HG03442 (cell line): Measurements from ENCODE around the gene MXD3.
"Not testable (repeated sequence)": the region's sequence is repeated elsewhere in the genome, so short reads cannot be mapped to it uniquely, and the experiment has no call there.

Source experiments
- ATAC-seq: cut with Tn5 transposase; IDR thresholded peaks from one replicate; pipeline ENCODE4 v1.9.1; 2021; ENCODE audit warnings: mild to moderate bottlenecking, moderate library complexity; ENCODE audit not compliant: unreplicated experiment

The MXD3 gene

DNA sequence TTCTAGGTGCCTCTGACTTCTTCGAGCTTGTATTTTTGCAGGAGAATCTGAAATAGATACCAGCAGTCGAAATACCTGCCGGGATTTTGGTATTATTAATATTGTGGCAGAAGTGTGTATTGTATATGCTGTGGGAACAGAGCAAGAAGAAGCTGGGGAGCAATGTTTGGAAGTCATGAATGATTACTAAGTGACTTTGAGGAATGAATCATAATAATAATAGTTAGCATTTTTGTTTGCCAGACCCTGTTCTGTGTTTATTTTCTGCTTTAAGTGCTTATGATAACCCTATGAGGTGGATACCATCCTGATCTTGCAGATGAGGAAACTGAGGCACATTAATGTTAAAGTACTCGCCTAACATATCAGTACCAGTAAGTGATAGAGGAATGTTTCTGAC is 40.6 kb downstream of the MXD3 start:
- no peak for ATAC-seq

DNA sequence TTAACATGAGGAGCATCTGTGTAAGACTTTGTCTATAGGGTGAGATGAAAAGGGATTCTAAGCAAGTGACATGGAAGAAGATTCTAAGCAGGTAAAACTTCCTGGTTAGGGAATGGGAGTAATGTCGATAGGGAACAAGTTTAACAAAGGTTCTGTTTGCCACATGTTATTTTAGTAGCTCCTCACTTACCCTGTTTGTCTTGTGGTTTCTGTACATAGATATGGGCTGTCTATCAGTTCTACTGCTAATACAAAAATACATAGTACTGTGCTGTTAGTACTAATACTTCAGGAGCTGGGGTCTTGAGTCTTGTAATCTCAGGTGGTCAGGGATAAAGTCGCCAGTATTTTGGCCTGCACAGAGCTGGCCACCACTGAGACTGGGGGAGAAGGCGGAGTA is 41.0 kb downstream of the MXD3 start:
- ATAC-seq = no peak

DNA sequence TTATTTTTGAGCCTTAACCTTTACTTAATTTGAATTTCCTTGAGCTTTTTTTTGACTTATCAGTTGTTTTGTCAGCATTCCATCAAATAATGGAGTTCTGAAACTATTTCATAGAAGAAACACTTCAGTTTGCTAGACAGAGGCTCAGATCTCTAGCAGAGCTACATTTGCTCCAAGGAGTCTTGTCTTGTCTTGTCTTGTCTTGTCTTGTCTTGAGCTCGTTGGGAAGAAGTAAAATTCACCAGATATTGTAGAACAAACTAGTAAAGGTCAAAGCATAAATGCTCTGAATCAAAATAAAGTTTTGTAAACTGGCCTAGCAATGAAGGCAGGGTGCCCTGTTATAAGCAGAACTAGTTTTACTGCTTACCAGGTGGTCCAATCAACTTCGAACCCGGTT is 41.7 kb downstream of the MXD3 start:
- ATAC-seq = no peak

DNA sequence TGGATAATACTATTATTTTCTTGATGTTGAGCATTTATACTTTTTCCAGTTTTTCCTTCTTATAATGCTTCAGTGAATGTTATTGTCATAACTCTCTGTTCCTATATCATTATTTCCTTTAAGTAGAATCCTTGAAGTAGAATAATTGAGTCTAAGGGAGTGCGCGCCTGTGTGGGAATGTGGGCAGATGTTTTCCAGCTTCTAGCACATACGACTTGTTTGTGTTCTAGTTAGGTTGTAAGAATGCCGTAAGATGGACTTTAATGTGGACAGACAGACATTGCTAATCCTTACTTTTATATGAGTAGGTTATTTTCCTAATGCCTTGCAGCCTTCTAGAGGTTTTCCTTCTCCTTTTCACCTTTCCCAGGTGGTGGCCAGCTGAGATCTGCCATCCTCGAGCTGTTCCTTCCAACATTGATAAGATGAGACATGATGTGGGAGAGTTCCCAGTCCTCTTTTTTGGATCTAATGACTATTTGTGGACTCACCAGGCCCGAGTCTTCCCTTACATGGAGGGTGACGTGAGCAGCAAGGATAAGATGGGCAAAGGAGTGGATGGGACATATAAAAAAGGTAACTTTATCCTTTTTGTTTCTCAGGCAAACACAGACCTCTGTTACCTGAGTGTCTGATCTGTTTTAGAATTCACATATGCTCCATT is 42.3 kb downstream of the MXD3 start:
- no peak for ATAC-seq

DNA sequence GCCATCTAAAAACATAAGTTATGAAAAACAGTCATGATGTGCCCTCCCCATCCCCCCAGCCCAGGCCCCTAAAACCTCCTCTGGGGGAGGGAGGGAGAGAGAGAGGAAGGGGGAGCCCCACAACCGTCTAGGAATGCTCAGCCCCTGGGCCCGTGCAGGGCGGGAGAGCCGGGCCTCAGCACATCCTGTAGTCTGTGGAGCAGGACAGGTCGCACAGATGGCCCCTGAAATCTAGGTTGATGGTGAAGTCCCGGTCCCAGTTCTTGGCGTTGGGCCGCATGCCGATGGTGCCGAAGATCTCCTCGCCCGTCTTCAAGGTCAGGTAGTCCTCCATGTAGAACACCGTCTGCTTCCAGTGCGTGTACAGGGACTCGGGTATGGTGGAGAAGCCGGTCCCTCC is 46.3 kb downstream of the MXD3 start:
- no peak for ATAC-seq

DNA sequence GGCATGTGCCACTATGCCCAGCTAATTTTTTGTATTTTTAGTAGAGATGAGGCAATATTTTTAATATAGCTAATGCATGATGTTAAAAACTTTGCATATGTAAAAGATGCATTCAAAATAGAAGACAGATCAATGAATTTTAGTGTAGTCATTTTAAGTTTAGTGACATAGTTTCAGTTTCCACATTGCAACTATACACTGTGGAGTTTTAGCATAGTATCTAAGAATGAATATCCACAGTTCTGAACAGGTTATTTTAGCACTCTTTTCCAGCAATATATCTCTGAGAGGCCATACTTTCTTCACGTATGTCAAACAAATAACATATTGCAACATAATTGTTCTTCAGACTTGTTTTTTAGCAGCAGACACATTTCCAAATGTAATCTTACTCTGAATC is 47.5 kb downstream of the MXD3 start:
- no peak for ATAC-seq

DNA sequence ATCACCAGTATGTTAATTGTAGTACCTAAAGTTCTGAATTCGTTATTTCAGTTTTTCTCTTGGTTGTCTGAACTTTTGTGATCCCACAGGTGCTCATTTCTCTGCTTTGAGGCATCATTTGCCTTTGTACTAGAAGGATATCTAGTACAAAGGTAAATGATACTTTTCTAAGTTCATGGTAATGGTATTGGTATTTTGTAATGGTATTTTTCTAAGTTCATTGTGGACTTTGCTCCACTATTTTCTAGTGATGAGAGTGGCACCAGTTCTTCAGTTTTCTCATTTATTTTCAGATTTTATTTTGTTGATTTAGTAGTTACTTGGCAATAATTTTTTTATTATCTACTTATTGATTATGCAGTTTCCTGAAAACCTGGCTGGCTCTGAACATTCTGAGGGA is 50.2 kb downstream of the MXD3 start:
- no peak for ATAC-seq

DNA sequence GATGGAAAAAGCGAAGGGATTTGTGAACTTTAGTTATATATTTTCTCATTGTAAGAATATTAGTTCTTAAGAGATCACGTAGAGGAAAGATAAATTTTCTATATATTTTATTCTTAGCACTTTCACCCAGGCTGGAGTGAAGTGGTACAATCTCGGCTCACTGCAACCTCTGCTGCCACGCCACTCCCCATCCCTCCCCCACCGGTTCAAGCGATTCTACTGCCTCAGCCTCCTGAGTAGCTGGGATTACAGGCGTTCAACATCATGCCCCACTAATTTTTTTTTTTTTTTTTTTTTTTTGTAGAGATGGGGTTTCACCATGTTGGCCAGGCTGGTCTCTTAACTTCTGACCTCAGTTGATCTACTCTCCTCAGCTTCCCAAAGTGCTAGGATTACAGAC is 50.7 kb downstream of the MXD3 start:
- ATAC-seq = no peak

DNA sequence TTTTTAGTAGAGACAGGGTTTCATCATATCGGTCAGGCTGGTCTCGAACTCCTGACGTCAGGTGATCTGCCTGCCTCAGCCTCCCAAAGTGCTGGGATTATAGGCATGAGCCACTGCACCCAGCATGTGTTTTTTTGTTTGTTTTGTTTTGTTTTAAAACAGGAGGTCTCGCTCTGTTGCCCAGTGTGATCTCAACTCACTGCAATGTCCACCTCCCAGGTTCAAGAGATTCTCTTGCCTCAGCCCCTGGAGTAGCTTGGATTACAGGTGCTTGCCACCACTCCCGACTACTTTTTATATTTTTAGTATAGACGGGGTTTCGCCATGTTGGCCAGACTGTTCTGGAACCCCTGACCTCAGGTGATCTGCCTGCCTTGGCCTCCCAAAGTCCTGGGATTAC is 53.0 kb downstream of the MXD3 start:
- not testable (repeated sequence) for ATAC-seq
